Pancreas (tissue), 10 donors: ENCODE data around the gene CNDP1. TPM values are rescaled to one million over a fixed set of nuclear protein-coding genes. Genes with fewer than 3 reads are reported as not detected.

Source experiments
- ATAC-seq, 4 donors: fragments of 200-7000 bp; cut with Tn5 transposase; one replicate each; pipeline versions ENCODE4 v1.8.0 to v1.9.1; 2020; ENCODE audit warnings: mild to moderate bottlenecking in 4 of 4, moderate library complexity in 4 of 4
- DNase-seq, 6 donors: peaks; one replicate each; pipeline ENCODE4 v3.0.0-alpha.2; 2020
- FAIRE-seq: peaks from 2 replicates; lab custom pipeline; 2012; peaks lifted over from hg19 to GRCh38; lab: Jason Lieb, UNC
- H3K27ac ChIP-seq, 4 donors: fragments of 200-600 bp; sonication (generic); 1 replicate in 3 of 4; 2 replicates in 1 of 4; pipeline versions ENCODE4 v1.5.0 to v1.8.0; 2020
- H3K27me3 ChIP-seq, 4 donors: fragments of 200-600 bp; one replicate each; pipeline ENCODE4 v1.8.0; 2021
- H3K36me3 ChIP-seq, 3 donors: fragments of 200-600 bp; sonication (generic) in 1 of 3; one replicate each; pipeline versions ENCODE4 v1.5.0 to v1.8.0; 2020 to 2021
- H3K4me1 ChIP-seq, 3 donors: fragments of 200-600 bp; one replicate each; pipeline ENCODE4 v1.8.0; 2021
- H3K4me3 ChIP-seq, 4 donors: fragments of 200-600 bp; sonication (generic) in 2 of 4; one replicate each; pipeline versions ENCODE4 v1.5.0 to v1.8.0; 2020 to 2021
- H3K9me3 ChIP-seq, 4 donors: fragments of 200-600 bp; one replicate each; pipeline ENCODE4 v1.8.0; 2021
- CTCF ChIP-seq, 4 donors: fragments of 200-600 bp; sonication (generic) in 3 of 4; IDR thresholded peaks; one replicate each; pipeline versions ENCODE4 v1.5.0 to v1.8.0; 2021; ENCODE audit warnings: antibody characterized with exemption in 4 of 4
- WGBS, 2 donors: extraction: QIAGEN DNeasy Blood & Tissue Kit; methylation state at CpG; one replicate each; pipeline ENCODE4 v1.1.7; 2013; 5-methylcytosine and 5-hydroxymethylcytosine counted together
- intact Hi-C, 3 donors: fragments of 100-400 bp; cut with DNase I; formaldehyde crosslinking; loops; one replicate each; pipeline versions ENCODE4 v1.11.1 to v1.14.2; 2022
- polyA plus RNA-seq, 2 donors: library from polyadenylated mRNA; stranded (reverse); fragments of 200-250 nt; gene quantifications; one replicate each; pipeline ENCODE4 v1.2.3, GENCODE V29; 2013
- total RNA-seq, 6 donors: library from RNA; stranded (reverse); fragmentation: NEBNext Ultra II Directional in 4 of 6; extraction: Animal tissue kit (Norgen Biotek cat#: 25700) in 4 of 6; gene quantifications; one replicate each; pipeline versions ENCODE4 v1.2.1 to v1.2.4, GENCODE V29; 2021 to 2023
- donor health status: healthy with polysubstance abuse.
- donor health status: DM: no; HTN: no; CAD: no; lungs with moderate emphysema.
- donor health status: DM: no; HTN: no; CAD: no.
- donor health status: control.
- donor health status: control.
- donor health status: Bipolar disorder and iron deficiency.
- donor health status: DM: yes; HTN: yes; CAD: no.
- donor health status: DM: no; HTN: no; CAD: no.
- donor health status: DM: no; HTN: no; CAD: no.
- donor health status: DM: yes; HTN: yes; CAD: no.

The CNDP1 gene
- total and polyA plus RNA-seq, 8 donors: 0.09 to 0.84 (median 0.21) TPM; not detected in 2

DNA sequence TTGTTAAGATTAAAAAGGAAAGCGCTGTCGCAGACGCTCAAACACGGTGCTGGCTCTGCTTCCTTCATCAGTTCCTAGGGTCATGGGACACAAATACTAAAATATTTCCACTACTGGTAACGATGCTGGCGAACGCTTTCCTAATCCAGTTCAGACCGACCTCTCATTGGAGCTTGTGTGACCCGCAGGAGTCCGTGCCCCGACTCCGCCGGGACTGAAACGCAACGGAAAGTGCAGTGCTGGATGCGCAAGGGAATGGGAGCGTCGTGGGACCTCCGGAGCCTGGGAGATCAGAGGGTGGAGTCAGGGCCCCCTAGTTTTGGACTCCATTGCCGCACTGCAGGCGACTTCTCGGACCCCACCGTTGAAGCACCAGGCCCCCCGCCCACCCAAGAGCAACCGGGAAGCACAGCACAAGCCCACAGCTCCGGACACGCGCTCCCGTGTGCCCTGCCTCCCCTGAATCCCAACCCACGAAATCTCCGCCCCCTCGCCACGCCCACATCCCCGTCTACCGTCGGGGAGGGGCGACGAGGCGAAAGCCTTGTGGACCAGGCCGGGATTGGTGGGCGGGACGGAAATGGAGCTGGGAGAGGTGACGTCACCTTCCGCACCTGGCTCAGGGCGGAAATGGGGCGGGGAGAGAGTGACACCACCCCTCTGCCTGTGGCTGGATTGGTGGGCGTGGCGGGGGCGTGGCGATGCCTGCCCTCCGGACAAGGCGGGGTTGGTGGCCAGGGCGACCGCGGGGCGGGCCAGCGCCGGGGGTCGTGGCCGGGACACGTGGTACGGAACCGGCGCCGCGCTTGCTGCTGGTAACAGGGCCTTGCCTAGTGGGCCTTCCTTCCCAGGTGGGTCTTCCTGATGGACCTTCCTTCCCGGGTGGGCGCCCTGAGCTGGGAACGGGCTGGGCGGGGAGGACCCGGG lies 38.5 kb upstream of the CNDP1 start, which contains the start of gene CNDP2:
TSS of gene CNDP2 (plus strand) at position 783 of the 927 bp plus-strand sequence. CDS start 3,611 bp downstream, outside the sequence.
- Histone ChIP-seq H3K27ac (peak within 1 kb of the TSS; percentile 89 to 95 (median 92)), H3K27me3 (no peaks in the 10 kb centered on the region), H3K4me1 (peaks cover 29 to 31% (median 30%) of the 10 kb centered on the region in 3 donors), H3K36me3 (no peaks in the 10 kb centered on the region), H3K9me3 (no peaks in the 10 kb centered on the region), H3K4me3 (peak within 1 kb of the TSS; percentile 74 to 94 (median 88))
- intact Hi-C loops: no loop called here
- WGBS, 2 donors: 0 to 1% methylated on average over 61 to 71 of the region's 71 CpGs
- ATAC-seq (peak; percentile 88 to 93 (median 92)), DNase-seq (peak; percentile 100), FAIRE-seq (peak; percentile 66)
- TF ChIP-seq CTCF (IDR thresholded peaks at IDR 0.05): no peak

GRCh38 chr18:74496508-74497323 lies 37.6 kb upstream of the CNDP1 start:
- Histone ChIP-seq H3K4me1 (peaks cover 30 to 40% (median 32%) of the 10 kb centered on the region in 3 donors), H3K36me3 (peaks cover 0 to 4% (median 0%) of the 10 kb centered on the region in 3 donors), H3K4me3 (peak overlapping the region; percentile 74 to 94 (median 88)), H3K27ac (peak overlapping the region; percentile 89 to 95 (median 92)), H3K9me3 (no peaks in the 10 kb centered on the region), H3K27me3 (no peaks in the 10 kb centered on the region)
- ATAC-seq: peak; percentile 31 to 55 (median 44)
- intact Hi-C loops: no loop called here
- 1 to 2% methylated on average over 48 of the region's 48 CpGs for WGBS, 2 donors
- no peak for FAIRE-seq
- DNase-seq: peak in 5 of 6 donors; percentile 67 to 87 (median 71)
- no peak for TF ChIP-seq CTCF (IDR thresholded peaks at IDR 0.05)

- H3K27me3 ChIP-seq: no peaks in the 10 kb centered on the region
- no peak for TF ChIP-seq CTCF (IDR thresholded peaks at IDR 0.05)
- DNase-seq: no peak
- H3K9me3 ChIP-seq: no peaks in the 10 kb centered on the region
- peaks cover 30 to 40% (median 32%) of the 10 kb centered on the region in 3 donors for H3K4me1 ChIP-seq
- H3K27ac ChIP-seq: peak overlapping the region; percentile 89 to 95 (median 92)
- ATAC-seq: no peak
- intact Hi-C loops: no loop called here
- FAIRE-seq: no peak
- WGBS, 2 donors: 82% methylated on average over 8 of the region's 8 CpGs
- peak overlapping the region in 3 of 4 donors; percentile 74 to 94 (median 89) for H3K4me3 ChIP-seq
- peaks cover 0 to 8% (median 0%) of the 10 kb centered on the region in 3 donors for H3K36me3 ChIP-seq
Measured at GRCh38 chr18:74497324-74497676, 37.0 kb upstream of the CNDP1 start.

GRCh38 chr18:74497778-74498177 lies 36.5 kb upstream of the CNDP1 start:
- Histone ChIP-seq H3K27ac (peak overlapping the region in 2 of 4 donors; percentile 89 to 90), H3K4me3 (no peak overlapping the region), H3K36me3 (peaks cover 0 to 13% (median 0%) of the 10 kb centered on the region in 3 donors), H3K4me1 (peaks cover 30 to 40% (median 32%) of the 10 kb centered on the region in 3 donors), H3K9me3 (no peaks in the 10 kb centered on the region), H3K27me3 (no peaks in the 10 kb centered on the region)
- FAIRE-seq: no peak
- 41 to 42% methylated on average over 3 of the region's 3 CpGs for WGBS, 2 donors
- no peak for TF ChIP-seq CTCF (IDR thresholded peaks at IDR 0.05)
- no peak for ATAC-seq
- no peak for DNase-seq
- intact Hi-C loops: no loop called here
